GM18520 (cell line): ENCODE data around the gene TNS1.

Source experiments
- ATAC-seq: cut with Tn5 transposase; IDR thresholded peaks from one replicate; pipeline ENCODE4 v1.9.1; 2021; ENCODE audit not compliant: unreplicated experiment

Gene TNS1

GRCh38 chr2:217981084-217981730 is 21.6 kb downstream of the TNS1 start:
- ATAC-seq, result no peak

GRCh38 chr2:217980591-217980990 is 22.2 kb downstream of the TNS1 start:
- no peak for ATAC-seq

DNA sequence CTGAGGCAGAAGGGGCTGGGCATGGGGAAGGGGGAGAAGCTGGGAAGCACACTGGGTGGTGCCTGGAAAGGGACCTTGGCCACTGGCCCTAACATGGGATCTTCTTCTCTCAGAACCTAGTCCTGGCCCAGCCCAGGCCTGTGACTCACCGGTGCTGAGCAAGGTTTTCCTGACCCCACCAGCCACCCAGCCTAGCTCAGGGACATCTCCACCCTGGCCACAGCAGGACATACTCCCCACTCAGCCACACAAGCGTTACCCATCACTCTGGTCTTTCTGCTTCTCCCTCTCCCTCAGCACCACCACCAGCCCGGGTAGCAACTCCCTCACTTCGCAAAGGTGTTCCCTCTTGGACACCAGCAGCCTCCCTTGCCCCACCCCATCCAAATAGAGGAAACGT is 22.8 kb downstream of the TNS1 start:
- ATAC-seq, result no peak

DNA sequence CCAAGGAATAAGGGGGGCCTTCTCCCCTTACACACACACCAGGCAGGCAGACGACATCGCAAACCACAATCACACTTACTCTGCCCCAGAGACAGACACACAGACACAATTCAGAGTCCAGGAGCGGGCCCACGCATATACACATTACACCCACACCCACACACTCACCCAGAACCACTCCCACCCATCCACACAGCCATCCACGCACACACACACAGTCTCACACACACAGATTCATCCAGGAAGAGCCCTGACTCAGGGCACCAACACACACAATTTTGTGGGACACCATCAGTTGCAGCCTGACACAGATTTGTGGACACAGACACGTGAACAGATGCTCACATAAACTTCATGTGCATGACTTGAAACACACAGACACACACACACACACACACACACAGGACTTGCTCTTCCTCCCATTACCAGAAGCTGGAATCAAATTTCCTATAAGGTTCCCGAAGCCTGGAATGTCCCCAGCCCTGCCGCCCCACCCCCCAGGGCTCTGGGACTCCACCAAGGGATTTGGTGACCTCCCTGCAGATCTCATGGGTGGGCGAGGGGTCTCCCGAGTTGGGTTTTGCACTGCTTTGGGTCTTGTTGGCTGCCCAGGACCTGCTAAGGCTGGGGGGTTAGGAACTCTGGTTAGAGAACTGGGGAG is 23.5 kb downstream of the TNS1 start:
- ATAC-seq, result no peak

GRCh38 chr2:217978536-217979150 is 24.2 kb downstream of the TNS1 start:
- ATAC-seq, result no peak

- no peak for ATAC-seq
These were observed 24.8 kb downstream of the TNS1 start for GRCh38 chr2:217977840-217978535.

DNA sequence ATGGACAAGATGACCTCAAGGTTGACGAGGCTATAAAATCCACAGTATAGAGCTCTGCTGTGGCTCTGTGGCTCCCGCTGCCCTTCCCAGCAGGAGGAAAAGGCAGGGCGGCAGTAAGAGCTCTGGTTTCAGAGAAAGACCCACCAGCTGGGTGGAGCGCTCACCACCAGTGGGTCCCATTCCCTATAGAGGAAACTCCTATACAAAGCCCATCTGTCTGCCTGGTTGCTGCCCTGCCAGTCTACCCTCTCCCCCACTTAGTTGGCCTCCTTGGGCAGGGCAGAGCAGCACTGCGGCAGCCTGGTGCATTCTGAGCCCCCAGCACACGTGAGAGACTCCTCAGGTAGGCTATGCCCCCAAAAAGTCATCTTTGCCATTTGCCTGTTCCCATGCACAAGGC is 26.5 kb downstream of the TNS1 start:
- ATAC-seq, result no peak

DNA sequence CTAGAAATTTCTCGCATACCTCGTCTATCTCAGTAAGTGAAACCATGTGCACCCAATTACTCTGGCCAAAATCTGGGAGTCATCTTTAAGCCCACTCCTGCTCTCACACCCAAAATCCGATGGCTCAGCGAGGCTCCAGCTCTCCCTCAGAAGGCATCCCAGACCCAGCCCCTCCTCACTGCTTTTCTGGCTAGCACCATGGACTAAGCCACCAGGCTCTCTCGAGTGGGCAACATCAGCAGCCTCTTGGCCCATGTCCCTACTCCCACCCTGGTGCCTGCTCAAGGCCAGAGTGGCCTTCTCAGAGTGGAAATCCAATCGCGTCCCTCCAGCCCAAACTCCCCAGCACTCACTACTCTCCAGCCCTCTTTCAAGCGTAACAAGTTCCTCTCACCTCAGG is 27.2 kb downstream of the TNS1 start:
- ATAC-seq, result no peak

- ATAC-seq, result no peak
These were observed 28.3 kb downstream of the TNS1 start for GRCh38 chr2:217974389-217975005.

DNA sequence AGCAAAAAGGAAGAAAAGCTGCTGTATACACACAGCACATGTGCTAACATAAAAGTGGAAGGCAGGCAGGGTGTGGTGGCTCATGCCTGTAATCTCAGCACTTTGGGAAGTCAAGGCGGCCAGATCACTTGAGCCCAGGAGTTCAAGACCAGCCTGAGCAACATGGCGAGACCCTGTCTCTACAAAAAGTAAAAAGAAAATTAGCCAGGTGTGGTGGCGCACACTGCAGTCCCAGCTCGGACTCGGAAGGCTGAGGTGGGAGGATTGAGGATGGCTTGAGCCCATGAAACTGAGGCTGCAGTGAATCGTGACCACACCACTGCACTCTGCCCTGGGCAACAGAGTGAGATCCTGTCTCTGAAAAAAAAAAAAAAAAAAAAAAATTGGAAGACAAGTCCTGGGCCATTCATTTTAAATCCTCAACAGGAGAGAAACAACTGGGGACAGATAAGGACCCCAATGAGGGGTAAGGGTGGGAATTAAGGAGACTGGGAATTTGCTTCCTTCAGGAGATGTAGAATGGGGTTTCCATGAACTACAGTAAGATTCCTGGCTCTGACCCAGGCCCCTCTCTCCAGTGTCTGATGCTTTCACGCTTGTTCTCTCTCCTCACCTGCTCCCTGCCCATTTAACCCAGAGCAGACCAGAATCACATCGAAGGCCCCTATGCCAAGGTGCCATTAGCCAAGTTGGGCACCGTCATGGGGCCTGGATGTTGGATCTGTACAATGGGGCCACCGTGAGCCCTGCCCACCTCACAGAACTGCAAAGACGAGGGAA is 29.6 kb downstream of the TNS1 start:
- ATAC-seq, result no peak

- ATAC-seq, result no peak
These were observed 30.3 kb downstream of the TNS1 start for GRCh38 chr2:217972490-217972889.

DNA sequence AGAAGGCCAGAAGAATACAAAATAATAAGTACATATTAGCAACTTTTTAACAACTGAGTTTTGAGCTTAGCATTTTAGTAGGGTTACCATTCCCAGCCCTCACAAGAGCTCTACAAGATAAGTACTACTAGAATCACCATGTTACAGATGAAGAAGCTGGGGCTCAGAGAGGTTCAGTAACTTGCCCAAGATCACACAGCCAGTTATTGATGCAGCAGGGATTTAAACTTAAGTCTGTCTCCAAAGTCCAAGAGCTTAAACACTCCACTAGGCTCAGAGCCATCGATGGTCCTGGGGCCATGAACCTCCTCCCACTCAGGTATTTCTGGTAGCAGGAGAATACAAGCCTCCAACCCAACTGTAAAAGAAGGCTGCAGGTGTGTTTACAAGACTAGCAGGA is 30.8 kb downstream of the TNS1 start:
- ATAC-seq, result no peak

DNA sequence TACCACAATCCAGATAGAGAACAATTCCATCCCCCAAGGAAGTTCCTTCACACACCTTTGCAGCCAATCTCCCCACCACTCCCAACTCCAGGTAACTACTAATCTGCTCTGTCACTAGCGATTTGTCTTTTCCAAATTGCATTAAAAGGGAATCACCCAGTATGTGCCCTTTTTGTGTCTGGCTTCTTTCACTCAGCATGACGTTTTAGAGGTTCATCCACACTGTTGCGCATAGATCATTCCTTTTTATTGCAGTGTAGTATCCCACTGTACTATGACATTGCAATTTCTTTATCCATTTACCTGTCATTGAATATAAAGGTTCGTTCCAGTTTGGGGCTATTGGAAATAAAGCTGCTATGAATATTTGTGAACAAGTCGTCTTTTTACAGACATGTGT is 31.6 kb downstream of the TNS1 start:
- ATAC-seq, result no peak

- ATAC-seq, result no peak
These were observed 32.6 kb downstream of the TNS1 start for GRCh38 chr2:217970206-217970605.

- ATAC-seq, result no peak
These were observed 33.2 kb downstream of the TNS1 start for GRCh38 chr2:217969588-217969987.

GRCh38 chr2:217968023-217968422 is 34.8 kb downstream of the TNS1 start:
- no peak for ATAC-seq

DNA sequence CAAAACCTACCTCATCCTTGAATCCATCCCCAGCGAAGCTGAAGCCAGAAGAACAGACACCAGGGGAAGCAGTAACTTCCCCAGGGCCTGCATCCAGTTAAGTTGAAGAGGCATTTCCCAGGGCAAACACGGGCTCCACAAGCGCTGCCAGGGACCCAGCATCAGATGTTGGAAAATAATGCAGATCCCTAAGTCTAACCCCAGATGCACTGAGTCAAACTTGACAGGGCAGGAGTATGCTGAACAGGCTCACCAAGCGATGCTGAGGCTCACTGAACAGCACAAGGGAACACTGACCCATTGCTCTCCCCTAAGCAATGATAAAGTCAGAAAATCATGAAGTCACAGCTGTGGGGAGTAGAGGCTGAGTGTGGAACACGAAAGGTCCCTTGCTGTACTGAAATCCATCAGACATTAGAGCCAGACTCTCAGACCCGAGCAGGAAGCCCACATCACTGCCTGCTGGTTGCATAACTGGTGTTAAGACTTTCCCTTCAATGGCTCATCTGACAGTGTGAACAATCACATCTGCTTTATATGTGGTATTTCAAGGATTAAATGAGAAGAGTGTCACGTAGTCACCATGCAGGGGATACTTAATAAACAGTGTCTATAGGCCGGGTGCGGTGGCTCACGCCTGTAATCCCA is 36.2 kb downstream of the TNS1 start:
- no peak for ATAC-seq

DNA sequence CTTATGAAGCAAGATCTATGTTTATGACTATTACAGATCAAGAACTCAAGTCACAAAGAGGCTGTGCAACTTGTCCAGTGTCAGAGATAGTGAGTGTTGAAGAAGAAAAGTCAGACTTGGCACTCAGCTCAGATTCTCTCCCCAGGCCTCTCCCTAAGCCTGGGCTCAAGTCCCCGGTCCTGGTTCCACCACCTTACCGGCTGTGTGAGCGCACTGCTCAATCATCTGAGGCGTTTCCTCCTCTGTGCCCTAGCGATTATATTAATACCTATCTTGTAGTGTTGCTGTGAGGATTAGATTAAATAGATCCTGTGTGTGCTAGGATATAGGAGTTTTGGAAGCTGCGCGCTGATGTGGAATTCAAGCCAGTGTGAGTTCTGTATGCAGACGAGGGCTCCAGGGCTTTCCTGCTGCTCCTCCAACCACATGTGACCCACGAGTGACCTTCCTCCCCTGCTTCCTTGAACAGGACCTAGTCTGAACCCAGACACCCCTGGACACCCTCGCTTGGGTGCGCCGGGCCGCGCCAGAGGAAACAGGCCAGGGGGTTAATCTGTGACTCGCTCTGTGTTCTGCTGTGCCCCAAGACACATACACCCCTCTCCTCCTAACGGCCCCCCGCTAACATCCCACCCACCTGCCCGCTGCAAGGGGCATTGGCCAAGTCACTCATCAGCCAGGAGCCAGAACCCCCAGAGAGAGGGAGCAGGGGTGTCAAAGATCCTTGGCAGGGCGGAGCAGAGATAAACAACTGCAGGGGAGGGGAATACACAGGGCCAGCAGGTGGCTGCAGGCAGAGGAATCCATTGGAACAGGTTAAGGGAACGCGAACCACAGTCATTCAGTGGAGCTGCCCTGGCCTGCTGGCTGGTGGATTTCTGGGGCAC is 38.3 kb downstream of the TNS1 start:
- ATAC-seq, result no peak

GRCh38 chr2:217960351-217960750 is 42.4 kb downstream of the TNS1 start:
- no peak for ATAC-seq
